Measurements from ENCODE around the gene ZDHHC15. TPM values are rescaled to one million over a fixed set of nuclear protein-coding genes. Genes with fewer than 3 reads are reported as not detected.

The ZDHHC15 gene
- not detected in 2 replicates for total RNA-seq

GRCh38 chrX:75522565-75523431 lies at the start of gene ZDHHC15:
Gene ZDHHC15 (minus strand): TSS chrX:75523037. CDS start chrX:75523024, 13 bp downstream.

Other genes with a start within 250 kb of the ZDHHC15 start
- gene UPRT, start 249.0 kb downstream of the ZDHHC15 start, total RNA-seq, result 9.8 and 19.3 TPM in 2 replicates